ENCODE measurements around the gene ATG12.
A peak's percentile ranks its signal among the peaks of the same experiment; 100 is the strongest.
"Not testable (repeated sequence)": the region's sequence is repeated elsewhere in the genome, so short reads cannot be mapped to it uniquely, and the experiment has no call there.

Gene ATG12

GRCh38 chr5:115841382-115842088 lies at the start of gene ATG12, which contains the start of gene AP3S1:
Gene ATG12, minus strand, starts transcription at chr5:115841565. Its CDS starts 13 bp downstream, at chr5:115841552.
Gene AP3S1, plus strand, starts transcription at chr5:115841935. Its CDS starts 103 bp downstream, at chr5:115842038.
- peak; percentile 94 for DNase-seq (ENCODE audit: low spot score)

GRCh38 chr5:115888027-115888426 lies 46.7 kb upstream of the ATG12 start:
- DNase-seq (ENCODE audit: low spot score): no peak

GRCh38 chr5:115885208-115885607 lies 43.8 kb upstream of the ATG12 start:
- DNase-seq (ENCODE audit: low spot score): not testable (repeated sequence)

- no peak for DNase-seq (ENCODE audit: low spot score)
Observed at GRCh38 chr5:115884704-115885103, 43.3 kb upstream of the ATG12 start.

- not testable (repeated sequence) for DNase-seq (ENCODE audit: low spot score)
Observed at GRCh38 chr5:115882434-115882833, 41.1 kb upstream of the ATG12 start.

GRCh38 chr5:115877342-115877741 lies 36.0 kb upstream of the ATG12 start:
- not testable (repeated sequence) for DNase-seq (ENCODE audit: low spot score)

- DNase-seq (ENCODE audit: low spot score): no peak
Observed at GRCh38 chr5:115875447-115875846, 34.1 kb upstream of the ATG12 start.

- DNase-seq (ENCODE audit: low spot score): peak; percentile 26
Observed at GRCh38 chr5:115873392-115873791, 32.0 kb upstream of the ATG12 start.

- no peak for DNase-seq (ENCODE audit: low spot score)
Observed at GRCh38 chr5:115872447-115872846, 31.1 kb upstream of the ATG12 start.

GRCh38 chr5:115869256-115869795 lies 28.0 kb upstream of the ATG12 start:
- no peak for DNase-seq (ENCODE audit: low spot score)

- no peak for DNase-seq (ENCODE audit: low spot score)
Observed at GRCh38 chr5:115859378-115859777, 18.0 kb upstream of the ATG12 start.

GRCh38 chr5:115858396-115858795 lies 17.0 kb upstream of the ATG12 start:
- no peak for DNase-seq (ENCODE audit: low spot score)

GRCh38 chr5:115857626-115858349 lies 16.4 kb upstream of the ATG12 start:
- DNase-seq (ENCODE audit: low spot score): peak; percentile 26

- peak; percentile 25 for DNase-seq (ENCODE audit: low spot score)
Observed at GRCh38 chr5:115857057-115857479, 15.7 kb upstream of the ATG12 start.

GRCh38 chr5:115855959-115856358 lies 14.6 kb upstream of the ATG12 start:
- DNase-seq (ENCODE audit: low spot score): no peak

- DNase-seq (ENCODE audit: low spot score): no peak
Observed at GRCh38 chr5:115854139-115854538, 12.8 kb upstream of the ATG12 start.

- peak; percentile 66 for DNase-seq (ENCODE audit: low spot score)
Observed at GRCh38 chr5:115850744-115851416, 9.5 kb upstream of the ATG12 start.

GRCh38 chr5:115849258-115849798 lies 8.0 kb upstream of the ATG12 start:
- DNase-seq (ENCODE audit: low spot score): no peak

- no peak for DNase-seq (ENCODE audit: low spot score)
Observed at GRCh38 chr5:115847290-115847689, 5.9 kb upstream of the ATG12 start.

GRCh38 chr5:115844321-115844817 lies 3.0 kb upstream of the ATG12 start:
- no peak for DNase-seq (ENCODE audit: low spot score)

- no peak for DNase-seq (ENCODE audit: low spot score)
Observed at GRCh38 chr5:115843444-115844130, 2.2 kb upstream of the ATG12 start.
